Memory B cell (primary cell): ENCODE data around the gene GPX3.
A peak's percentile ranks its signal among the peaks of the same experiment; 100 is the strongest.

ENCODE experiments used
- ATAC-seq: fragments of 150-1000 bp; cut with Tn5 transposase; 2 replicates; pipeline ENCODE4 v1.10.0; 2021; ENCODE audit warnings: low read depth, mild to moderate bottlenecking, moderate library complexity
- DNase-seq, 2 donors: peaks; one replicate each; pipeline ENCODE4 v3.0.0; 2022; ENCODE audit warnings: low spot score in 2 of 2
- H3K27ac Mint-ChIP-seq: one replicate; pipeline ENCODE4 v1.8.0; 2022; ENCODE audit warnings: mild to moderate bottlenecking, moderate library complexity, mixed read lengths
- H3K27me3 Mint-ChIP-seq: one replicate; pipeline ENCODE4 v1.8.0; 2022; ENCODE audit warnings: mixed read lengths
- H3K36me3 Mint-ChIP-seq: one replicate; pipeline ENCODE4 v1.8.0; 2022; ENCODE audit warnings: mild to moderate bottlenecking, mixed read lengths
- H3K4me1 Mint-ChIP-seq: one replicate; pipeline ENCODE4 v1.8.0; 2022; ENCODE audit warnings: mixed read lengths
- H3K4me3 Mint-ChIP-seq: one replicate; pipeline ENCODE4 v1.8.0; 2022; ENCODE audit warnings: mild to moderate bottlenecking, moderate library complexity, mixed read lengths
- H3K9me3 Mint-ChIP-seq: one replicate; pipeline ENCODE4 v1.8.0; 2022; ENCODE audit warnings: mixed read lengths

GPX3 gene

GRCh38 chr5:151033217-151033934 is 13.0 kb downstream of the GPX3 start:
- peaks cover 60% of the 10 kb centered on the region for H3K36me3 Mint-ChIP-seq
- H3K9me3 Mint-ChIP-seq: no peaks in the 10 kb centered on the region
- ATAC-seq: no peak
- DNase-seq: no peak
- no peaks in the 10 kb centered on the region for H3K27me3 Mint-ChIP-seq
- H3K4me3 Mint-ChIP-seq: no peak overlapping the region
- H3K27ac Mint-ChIP-seq: no peak overlapping the region
- H3K4me1 Mint-ChIP-seq: no peaks in the 10 kb centered on the region

- Mint-ChIP-seq H3K27me3 (no peaks in the 10 kb centered on the region), H3K9me3 (no peaks in the 10 kb centered on the region), H3K4me3 (no peak overlapping the region), H3K27ac (no peak overlapping the region), H3K4me1 (no peaks in the 10 kb centered on the region), H3K36me3 (peaks cover 60% of the 10 kb centered on the region)
- no peak for DNase-seq
- ATAC-seq: no peak
Observed at GRCh38 chr5:151034422-151035379, 14.3 kb downstream of the GPX3 start.

- Mint-ChIP-seq H3K36me3 (peaks cover 52% of the 10 kb centered on the region), H3K4me1 (no peaks in the 10 kb centered on the region), H3K27me3 (no peaks in the 10 kb centered on the region), H3K4me3 (no peak overlapping the region), H3K27ac (peak overlapping the region; percentile 41), H3K9me3 (no peaks in the 10 kb centered on the region)
- DNase-seq: no peak
- no peak for ATAC-seq
Observed at GRCh38 chr5:151036556-151036955, 16.2 kb downstream of the GPX3 start.

- H3K36me3 Mint-ChIP-seq: peaks cover 47% of the 10 kb centered on the region
- H3K27ac Mint-ChIP-seq: no peak overlapping the region
- no peak for ATAC-seq
- H3K4me1 Mint-ChIP-seq: no peaks in the 10 kb centered on the region
- no peaks in the 10 kb centered on the region for H3K9me3 Mint-ChIP-seq
- H3K27me3 Mint-ChIP-seq: no peaks in the 10 kb centered on the region
- no peak for DNase-seq
- no peak overlapping the region for H3K4me3 Mint-ChIP-seq
Observed at GRCh38 chr5:151037561-151038411, 17.4 kb downstream of the GPX3 start.

GRCh38 chr5:151038412-151038745 is 18.0 kb downstream of the GPX3 start:
- no peak overlapping the region for H3K27ac Mint-ChIP-seq
- no peak for ATAC-seq

DNA sequence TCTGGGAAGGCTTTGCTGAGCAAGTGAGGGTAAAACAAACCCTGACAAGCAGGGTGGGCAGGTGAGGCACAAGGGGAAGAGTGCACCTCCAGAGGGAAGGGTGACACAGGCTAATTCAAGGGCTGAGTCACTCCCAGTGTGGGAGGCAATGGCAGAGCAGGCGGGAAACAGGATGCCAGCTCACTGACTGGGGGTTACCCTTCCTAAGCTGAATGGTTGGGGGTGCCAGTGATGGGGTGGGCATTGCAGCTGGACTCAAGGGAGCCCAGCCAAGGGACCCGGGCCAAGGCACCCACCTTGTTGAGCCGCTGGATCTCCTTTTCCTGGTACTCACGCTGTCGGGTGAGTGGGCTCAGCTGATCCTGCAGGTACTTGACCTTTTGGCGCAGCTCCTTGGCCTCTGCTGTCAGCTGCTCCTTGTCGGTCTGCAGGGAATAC is 18.4 kb downstream of the GPX3 start:
- ATAC-seq: no peak
- H3K36me3 Mint-ChIP-seq: peaks cover 47% of the 10 kb centered on the region
- H3K27ac Mint-ChIP-seq: no peak overlapping the region

More at GRCh38 chr5:151038412-151038745, 18.0 kb downstream of the GPX3 start:
- no peaks in the 10 kb centered on the region for H3K27me3 Mint-ChIP-seq
- no peak overlapping the region for H3K4me3 Mint-ChIP-seq
- DNase-seq: no peak
- no peaks in the 10 kb centered on the region for H3K4me1 Mint-ChIP-seq
- H3K36me3 Mint-ChIP-seq: peaks cover 46% of the 10 kb centered on the region
- H3K9me3 Mint-ChIP-seq: no peaks in the 10 kb centered on the region

DNA sequence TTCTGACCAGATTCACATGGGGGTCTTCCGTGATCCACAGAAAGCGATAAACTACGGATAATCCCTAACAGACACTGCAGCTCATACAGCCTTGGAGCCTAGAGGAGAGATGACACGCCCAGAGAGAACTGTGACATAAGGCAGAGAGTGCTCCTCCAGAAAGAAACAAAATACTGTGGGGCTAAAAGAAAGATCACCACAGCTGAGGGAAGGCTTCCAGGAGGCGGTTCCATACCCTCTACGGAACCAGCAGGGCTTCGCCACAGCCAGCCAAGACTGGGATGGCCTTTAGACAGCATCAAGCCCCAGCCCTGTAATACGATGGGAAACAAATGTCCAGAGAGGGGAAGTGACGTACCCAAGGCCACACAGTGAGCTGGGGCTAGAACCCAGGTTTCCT is 19.3 kb downstream of the GPX3 start:
- ATAC-seq (no peak), DNase-seq (no peak)
- H3K4me1 Mint-ChIP-seq: no peaks in the 10 kb centered on the region
- no peaks in the 10 kb centered on the region for H3K27me3 Mint-ChIP-seq
- no peak overlapping the region for H3K27ac Mint-ChIP-seq
- peaks cover 42% of the 10 kb centered on the region for H3K36me3 Mint-ChIP-seq
- H3K4me3 Mint-ChIP-seq: no peak overlapping the region
- no peaks in the 10 kb centered on the region for H3K9me3 Mint-ChIP-seq

More for the DNA sequence above, 18.4 kb downstream of the GPX3 start:
- no peaks in the 10 kb centered on the region for H3K27me3 Mint-ChIP-seq
- no peaks in the 10 kb centered on the region for H3K9me3 Mint-ChIP-seq
- no peak for DNase-seq
- no peak overlapping the region for H3K4me3 Mint-ChIP-seq
- no peaks in the 10 kb centered on the region for H3K4me1 Mint-ChIP-seq

- Mint-ChIP-seq H3K27ac (no peak overlapping the region), H3K9me3 (no peaks in the 10 kb centered on the region), H3K4me1 (no peaks in the 10 kb centered on the region), H3K27me3 (no peaks in the 10 kb centered on the region), H3K4me3 (no peak overlapping the region), H3K36me3 (peaks cover 40% of the 10 kb centered on the region)
- DNase-seq (no peak), ATAC-seq (no peak)
Observed at GRCh38 chr5:151040211-151040747, 19.9 kb downstream of the GPX3 start.

GRCh38 chr5:151041577-151042268 is 21.3 kb downstream of the GPX3 start:
- no peak overlapping the region for H3K27ac Mint-ChIP-seq
- no peaks in the 10 kb centered on the region for H3K9me3 Mint-ChIP-seq
- no peaks in the 10 kb centered on the region for H3K4me1 Mint-ChIP-seq
- H3K27me3 Mint-ChIP-seq: no peaks in the 10 kb centered on the region
- H3K4me3 Mint-ChIP-seq: no peak overlapping the region
- DNase-seq (no peak), ATAC-seq (no peak)
- peaks cover 43% of the 10 kb centered on the region for H3K36me3 Mint-ChIP-seq

DNA sequence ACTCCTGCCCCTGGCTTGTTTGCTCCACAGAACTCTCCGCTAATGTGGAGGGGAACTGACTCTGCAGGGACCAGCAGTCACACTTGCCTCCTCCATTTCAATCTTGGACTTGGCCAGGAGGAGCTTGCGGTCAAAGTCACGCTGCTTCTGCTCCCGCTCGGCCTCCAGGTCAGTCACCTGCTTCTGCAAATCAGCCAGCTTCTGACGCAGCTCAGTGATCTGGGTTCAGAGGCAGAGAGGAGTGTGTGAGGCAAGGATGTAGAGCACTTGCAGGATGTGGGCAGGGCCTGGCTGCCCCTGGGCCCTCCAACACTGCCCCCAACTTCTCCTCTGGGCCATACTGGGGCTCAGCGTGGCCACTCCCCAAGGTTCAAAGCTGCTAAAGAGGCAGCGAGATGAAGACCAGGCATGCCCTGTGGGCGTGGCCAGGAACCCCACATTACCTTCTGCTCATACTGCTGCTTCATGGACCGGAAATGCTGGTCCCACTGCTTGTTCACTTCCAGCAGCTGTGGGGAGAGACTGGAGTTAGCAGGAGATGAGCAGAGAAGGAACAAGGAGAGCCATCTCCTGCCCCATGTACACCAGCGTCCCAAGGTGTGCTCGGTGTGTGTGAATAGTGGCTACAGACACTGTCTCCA is 22.2 kb downstream of the GPX3 start:
- no peak for ATAC-seq
- Mint-ChIP-seq H3K4me1 (no peaks in the 10 kb centered on the region), H3K27me3 (no peaks in the 10 kb centered on the region), H3K4me3 (no peak overlapping the region), H3K36me3 (peaks cover 42% of the 10 kb centered on the region), H3K9me3 (no peaks in the 10 kb centered on the region), H3K27ac (no peak overlapping the region)
- DNase-seq: no peak

DNA sequence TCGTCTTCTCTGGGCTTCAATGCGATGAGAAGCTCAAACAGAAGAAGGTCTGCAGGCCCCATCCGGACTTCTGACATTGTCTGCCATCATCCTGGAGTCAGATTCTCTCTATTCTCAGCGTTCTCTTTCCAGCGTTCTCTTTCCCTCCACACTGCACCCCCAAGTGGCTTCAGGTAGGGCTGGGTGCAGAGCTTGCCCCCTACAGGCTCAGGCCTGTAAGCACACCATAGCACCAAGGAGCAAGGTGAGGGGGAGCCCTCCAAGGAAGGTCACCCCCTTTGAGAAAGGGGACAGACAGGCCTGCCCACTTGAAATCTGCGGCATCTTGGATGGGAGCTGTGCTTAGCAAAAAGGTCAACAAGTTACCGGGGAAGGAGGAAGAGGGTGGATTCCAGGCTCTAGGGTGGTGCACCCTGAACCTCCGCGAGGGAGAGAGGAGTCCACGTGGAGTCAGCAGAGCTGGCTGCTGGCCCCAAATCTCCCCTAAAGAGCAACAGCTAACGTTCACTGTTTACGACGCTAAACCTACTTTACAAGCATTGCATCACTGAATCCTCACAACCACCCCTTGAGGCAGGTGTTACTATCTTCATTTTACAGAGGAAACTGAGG is 27.5 kb downstream of the GPX3 start:
- DNase-seq (peak in 1 of 2 donors; percentile 18), ATAC-seq (peak; percentile 62)
- H3K36me3 Mint-ChIP-seq: peaks cover 39% of the 10 kb centered on the region
- no peaks in the 10 kb centered on the region for H3K9me3 Mint-ChIP-seq
- H3K4me3 Mint-ChIP-seq: no peak overlapping the region
- H3K27me3 Mint-ChIP-seq: no peaks in the 10 kb centered on the region
- peaks cover 17% of the 10 kb centered on the region for H3K4me1 Mint-ChIP-seq
- H3K27ac Mint-ChIP-seq: no peak overlapping the region

DNA sequence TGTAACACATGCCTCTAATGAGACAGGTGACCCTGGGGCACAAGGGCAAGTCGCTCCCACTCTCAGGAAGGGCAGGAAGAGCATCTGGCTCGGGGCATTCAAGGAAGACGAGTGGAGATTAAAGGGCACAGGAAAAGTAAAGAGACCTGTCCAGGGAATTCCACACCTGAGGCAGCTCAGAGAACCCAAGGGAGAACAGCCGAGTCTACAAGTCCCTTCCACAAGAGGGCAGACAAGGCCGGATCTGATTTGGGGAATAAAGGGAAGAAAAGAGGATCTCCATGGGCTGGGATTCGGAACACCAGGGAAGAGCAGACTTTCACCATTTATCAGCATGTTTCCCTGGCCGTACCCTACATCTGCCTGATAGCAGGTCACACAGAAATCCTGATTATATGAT is 28.1 kb downstream of the GPX3 start:
- ATAC-seq (no peak), DNase-seq (no peak)
- H3K4me3 Mint-ChIP-seq: no peak overlapping the region
- H3K27ac Mint-ChIP-seq: no peak overlapping the region
- peaks cover 21% of the 10 kb centered on the region for H3K4me1 Mint-ChIP-seq
- no peaks in the 10 kb centered on the region for H3K9me3 Mint-ChIP-seq
- H3K27me3 Mint-ChIP-seq: no peaks in the 10 kb centered on the region
- H3K36me3 Mint-ChIP-seq: peaks cover 40% of the 10 kb centered on the region
